GM03348 (cell line): Measurements from ENCODE around the gene CEP112.

Source experiments
- DNase-seq: peaks from one replicate; pipeline ENCODE4 v3.0.0; 2012; ENCODE audit warnings: low spot score

CEP112 gene

DNA sequence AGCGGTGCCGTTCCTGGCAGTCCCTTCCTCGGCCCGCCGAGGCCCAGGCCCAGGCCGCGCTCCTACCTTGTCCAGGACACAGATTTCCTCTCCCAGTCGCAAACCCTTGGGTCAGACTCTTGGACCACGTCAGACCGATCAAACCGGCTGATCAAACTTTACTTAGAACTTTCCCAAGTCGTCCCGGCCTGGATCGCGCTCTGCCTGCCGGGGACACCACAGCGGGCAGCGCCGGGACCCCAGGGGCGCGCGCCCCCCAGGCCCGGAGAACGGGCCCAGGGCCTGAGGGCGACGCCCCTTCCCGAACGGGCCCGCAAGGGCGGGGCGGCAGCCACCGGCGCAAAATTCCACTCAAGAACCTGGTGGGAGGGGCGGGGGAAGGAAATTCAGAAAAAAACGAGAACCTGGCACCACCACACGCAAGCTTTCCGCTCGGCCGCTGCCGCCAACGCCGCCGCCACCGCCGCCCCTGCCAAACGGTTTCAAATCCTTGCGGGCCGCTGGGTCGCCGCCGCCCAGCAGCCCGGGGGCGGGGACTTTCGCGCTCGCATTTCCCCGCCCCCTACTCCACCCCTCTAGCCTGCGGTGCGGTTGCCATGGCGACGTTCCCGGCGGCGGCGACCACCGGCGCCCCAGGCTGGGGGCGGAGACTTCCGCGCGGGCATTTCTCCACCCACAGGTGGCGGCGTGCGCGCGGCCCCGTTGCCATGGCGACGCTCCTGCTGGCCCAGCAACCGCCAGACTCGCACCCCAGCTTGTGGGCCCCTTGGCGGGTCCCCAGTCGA, at the start of gene CEP112:
CEP112 (minus strand) TSS at position 541 of the 785 bp plus-strand sequence.
- peak; percentile 94 for DNase-seq

DNA sequence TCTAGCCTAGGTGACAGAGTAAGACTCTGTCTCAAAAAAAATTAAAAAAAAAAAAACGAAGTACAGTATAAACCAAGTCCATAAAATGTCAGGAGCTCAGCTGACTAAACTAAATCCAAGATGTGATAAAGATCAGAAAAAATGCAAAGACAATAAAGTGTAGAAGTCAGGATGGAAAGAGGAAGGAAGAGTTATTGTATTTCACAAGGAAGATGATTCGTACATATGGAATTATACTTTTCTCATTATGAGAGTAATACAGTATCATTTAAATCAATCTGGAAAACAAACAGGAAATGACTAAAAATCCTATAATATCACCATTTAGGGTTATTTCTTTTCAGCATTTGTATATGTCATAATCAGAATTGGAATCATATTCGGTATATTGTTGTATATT, 48.7 kb upstream of the CEP112 start:
- no peak for DNase-seq

DNA sequence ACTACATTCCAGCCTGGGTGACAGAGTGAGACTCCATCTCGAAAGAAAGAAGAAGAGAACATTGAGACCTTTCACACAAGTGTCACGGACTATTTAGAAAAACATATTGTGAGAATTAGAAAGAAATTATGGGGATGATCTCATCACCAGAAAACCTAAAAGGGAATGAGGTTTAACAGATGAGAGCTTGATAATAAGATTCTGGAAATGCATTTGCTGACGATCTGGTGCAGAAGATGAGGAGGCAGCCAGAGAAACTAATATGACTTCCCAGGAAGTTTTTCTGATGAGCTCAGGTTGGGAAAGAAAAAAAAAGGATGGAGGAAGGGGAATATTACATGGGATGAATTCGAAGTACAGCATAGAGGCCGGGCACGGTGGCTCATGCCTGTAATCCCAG, 48.1 kb upstream of the CEP112 start:
- DNase-seq = no peak

DNA sequence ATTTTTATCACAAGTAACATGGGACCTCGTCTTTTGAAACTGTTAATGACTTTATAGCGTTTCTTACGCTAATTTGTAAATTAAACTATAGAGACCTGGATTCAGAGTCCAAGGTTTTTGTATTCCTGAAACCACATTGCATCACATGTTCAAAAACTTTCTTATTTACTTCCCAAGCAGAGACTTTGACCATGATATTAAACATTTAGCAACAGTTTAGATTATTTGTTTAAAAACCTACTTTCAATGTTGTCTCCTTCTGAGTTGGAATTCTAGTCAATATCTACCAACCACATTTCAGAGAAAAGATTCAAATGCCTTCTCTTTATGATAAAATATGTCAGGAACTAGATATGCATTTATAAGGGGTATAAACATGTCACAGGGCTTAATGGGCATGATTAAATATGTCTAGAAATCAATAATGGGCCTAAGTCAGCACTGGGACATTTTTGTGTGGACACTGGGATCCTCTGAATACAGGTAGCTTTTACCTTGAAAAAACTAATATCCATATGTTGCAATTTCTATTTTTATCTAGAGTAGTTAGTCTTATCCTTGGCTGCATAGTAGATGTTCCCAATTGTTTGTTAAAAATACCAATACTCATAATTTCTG, 43.6 kb upstream of the CEP112 start:
- DNase-seq = no peak

- no peak for DNase-seq
These were observed 42.7 kb upstream of the CEP112 start for GRCh38 chr17:66234611-66235010.

DNA sequence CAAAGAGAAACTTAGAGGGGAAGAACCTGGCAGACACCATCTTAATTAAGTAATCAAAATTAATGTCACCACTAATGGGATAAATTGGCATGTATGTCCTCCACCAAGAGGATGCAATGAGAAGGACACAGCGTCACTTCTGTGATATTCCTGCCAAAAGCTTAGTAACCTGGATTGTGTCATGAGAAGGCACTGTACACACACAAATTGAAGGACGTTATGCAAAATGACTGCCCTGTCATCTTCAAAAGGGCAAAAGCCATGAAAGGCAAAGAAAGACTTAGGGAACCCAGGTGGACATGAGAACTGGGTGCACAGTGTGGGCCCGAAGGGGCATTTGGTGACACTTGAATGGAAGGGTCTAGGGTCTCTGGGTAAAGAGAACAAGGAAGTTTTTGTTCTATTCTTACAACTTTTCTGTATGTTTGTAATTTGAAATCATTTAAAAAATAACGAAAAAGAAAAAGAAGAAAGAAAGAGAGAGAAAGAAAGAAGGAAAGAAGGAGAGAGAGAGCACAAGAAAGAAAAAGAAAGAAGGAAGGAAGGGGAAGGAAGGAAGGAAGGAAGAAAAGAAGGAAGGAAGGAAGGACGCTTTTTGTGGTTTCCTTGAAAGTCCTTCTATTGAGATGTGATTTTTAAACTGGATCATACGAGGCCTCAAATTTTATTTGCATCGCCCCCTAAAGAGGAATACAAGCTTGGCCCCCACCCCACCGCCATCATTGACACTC, 41.3 kb upstream of the CEP112 start:
- no peak for DNase-seq

- DNase-seq = no peak
These were observed 39.1 kb upstream of the CEP112 start for GRCh38 chr17:66230922-66231591.

DNA sequence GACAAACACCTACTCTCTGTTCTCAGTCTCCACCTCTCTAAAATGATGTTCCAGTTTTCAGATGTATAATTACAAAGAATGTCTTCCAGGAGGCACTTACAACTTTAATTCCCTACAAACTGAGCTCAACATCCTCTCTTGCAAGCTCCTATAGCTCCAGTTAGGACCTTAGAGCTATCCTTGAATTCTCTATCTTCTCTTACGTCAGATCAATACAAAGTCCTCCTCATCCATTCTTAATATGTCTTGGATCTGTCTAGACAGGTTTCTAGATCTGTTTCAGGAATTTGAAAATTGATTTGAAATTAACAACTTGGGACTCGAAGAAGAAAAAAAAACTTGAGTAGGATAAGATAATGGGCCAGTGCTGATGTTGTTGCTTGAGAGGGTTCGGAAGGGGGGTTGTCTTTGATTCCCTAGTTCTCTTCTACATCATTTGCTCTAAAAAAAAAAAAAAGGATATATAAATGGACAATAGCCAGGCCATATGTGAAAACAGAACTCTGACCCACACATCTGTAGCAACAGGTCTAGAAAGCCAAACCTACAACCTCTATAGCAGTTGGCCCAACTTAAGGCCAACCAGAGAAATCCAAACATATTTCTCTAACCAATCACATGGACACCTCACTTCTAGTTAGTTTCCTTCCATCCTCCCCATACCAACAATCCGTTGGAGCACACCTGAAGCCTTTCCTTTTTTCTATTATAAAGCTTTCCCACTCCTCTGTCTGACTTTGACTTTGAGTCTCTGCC, 38.0 kb upstream of the CEP112 start:
- DNase-seq = no peak

DNA sequence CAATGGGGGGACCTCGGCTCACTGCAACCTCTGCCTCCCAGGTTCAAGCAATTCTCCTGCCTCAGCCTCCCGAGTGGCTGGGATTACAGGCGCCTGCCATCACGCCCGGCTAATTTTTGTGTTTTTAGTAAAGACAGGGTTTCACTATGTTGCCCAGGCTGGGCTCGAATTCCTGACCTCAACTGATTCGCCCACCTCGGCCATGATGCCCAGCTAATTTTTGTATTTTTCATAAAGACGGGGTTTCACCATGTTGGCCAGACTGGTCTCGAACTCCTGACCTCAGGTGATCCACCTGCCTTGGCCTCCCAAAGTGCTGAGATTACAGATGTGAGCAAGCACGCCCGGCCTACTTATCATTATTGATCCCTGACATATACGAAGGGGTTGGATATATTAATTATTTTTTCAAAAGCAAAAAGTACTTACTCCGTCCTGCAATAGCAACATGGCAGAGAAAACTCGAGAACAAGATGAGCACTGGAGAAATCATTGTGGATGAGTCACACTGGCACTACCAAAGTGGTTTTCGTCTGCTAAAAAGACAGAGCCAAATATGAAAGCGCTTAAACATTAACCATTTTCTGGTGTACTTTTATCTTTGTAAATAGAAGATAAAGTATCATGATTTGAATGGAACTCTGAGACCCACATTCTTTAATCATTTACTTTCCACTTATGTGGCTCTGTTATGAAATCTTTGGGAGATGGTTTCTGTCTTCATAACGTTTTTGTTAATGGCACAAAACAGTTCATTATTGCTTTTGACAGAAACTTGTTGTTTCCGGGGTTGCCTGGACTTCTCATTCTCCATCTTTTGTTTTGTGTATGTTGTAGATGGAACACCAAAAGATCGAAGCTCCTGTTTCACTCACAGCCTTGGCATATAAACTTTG, 37.2 kb upstream of the CEP112 start, which contains the start of gene APOH:
APOH (minus strand) TSS at position 529 of the 896 bp plus-strand sequence; CDS start at position 493, 36 bp downstream.
- no peak for DNase-seq

GRCh38 chr17:66227212-66228045, 35.5 kb upstream of the CEP112 start:
- no peak for DNase-seq

DNA sequence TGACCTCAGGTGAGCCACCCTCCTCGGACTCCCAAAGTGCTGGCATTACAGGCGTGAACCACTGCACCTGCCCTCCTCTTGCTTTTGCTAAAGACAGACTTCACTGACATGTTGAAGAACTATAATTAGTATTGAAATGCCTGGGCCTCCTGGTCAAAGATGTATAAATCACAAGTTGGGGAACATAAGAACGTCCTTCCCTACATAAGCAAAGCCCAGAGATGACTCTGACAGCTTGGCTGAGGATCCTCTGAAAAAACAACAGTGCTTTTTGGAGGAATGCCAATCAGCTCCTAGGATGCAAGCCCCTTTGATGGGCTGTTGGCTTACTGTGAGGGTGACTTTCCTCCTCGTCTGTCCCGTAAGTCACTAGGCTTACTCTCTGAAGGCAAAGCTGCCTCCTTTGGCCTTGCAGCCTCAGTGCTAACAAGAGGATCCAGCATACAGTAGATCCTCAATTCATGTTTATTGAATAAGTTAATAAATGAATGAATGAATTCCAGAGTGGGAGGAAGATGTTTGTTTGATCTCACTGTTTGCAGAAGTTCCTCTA, 30.9 kb upstream of the CEP112 start:
- no peak for DNase-seq

DNA sequence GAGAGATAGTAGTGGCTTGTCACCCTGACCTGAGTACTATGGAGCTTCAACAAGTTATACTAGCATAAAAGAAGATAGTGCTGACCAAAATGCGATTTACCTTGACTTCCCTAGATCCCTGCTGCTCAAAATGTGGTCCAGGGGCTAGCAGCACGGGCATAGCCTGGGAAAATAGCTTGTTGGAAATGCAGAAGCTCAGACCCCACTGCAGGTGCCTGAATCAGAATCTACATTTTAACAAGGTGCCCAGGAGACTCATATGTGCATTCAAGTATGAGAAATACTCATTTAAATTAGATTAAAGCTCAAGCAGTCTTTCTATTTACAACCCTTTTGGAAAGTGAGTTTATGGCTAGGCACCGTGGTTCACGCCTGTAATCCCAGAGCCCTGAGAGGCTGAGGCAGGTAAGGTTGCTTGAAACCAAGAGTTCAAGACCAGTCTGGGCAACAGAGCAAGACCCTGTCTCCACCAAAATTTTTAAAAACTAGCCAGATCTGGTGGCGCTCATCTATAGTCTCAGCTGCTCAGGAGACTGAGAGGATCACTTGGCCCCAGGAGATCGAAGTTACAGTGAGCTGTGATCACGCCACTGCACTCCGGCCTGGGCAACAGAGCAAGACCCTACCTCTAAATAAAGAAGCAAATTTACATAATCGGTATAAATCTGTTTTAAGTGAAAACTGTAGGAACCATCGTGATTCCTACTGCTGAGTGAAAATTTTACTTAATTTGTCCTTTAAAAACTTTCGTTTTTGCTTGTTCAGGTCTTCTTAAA, 30.0 kb upstream of the CEP112 start:
- DNase-seq = no peak

DNA sequence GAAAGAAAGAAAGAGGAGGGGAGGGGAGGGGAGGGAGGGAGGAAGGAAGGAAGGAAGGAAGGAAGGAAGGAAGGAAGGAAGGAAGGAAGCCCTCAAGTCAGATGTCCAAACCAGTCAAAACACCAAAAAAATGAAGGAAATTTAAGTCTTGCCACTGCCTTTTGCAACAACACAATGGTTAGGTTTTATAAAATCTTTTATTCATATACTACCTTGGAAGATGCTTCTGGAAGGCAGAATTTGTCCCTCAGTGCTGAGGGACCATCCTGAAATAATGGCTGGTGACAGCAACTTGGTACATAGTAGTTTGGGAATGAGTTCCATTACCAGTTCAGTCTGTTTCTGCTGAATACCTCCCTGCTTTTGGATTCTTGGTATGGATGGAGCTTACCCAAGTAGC, 29.4 kb upstream of the CEP112 start:
- DNase-seq = no peak

DNA sequence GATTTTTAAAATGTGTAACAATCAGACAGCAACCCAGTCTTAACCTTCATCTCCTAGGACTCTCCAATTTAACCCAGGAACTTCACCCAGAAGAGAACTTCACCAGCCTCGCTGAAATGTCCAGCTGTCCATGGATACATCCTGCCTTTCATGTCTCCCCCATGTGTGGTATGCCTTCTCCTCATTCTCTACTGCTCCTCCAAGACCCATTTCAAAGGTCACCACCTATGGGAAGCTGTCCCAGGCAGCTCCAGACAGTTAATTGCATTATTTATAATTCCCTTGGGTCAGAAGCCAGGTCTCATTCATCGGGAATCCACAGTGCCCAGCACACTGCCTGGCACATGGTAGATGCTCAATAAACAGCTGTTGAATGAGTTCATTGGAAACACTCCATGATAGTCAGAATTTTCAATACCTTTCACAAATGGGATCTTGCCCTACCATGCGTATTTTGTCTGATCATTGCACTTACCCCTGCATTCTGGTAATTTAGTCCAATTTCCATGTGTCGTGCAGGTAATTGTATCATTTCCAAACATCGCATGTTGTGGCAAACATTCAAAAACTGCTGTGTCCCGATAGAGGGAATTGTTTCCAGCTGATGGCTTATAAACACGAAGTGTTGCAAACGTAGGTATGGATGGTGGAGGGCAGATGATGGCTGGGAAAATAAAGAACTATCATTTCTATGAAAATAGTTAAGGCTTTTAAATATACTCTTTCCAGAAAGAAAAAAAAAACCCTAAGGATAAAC, 28.3 kb upstream of the CEP112 start:
- no peak for DNase-seq

DNA sequence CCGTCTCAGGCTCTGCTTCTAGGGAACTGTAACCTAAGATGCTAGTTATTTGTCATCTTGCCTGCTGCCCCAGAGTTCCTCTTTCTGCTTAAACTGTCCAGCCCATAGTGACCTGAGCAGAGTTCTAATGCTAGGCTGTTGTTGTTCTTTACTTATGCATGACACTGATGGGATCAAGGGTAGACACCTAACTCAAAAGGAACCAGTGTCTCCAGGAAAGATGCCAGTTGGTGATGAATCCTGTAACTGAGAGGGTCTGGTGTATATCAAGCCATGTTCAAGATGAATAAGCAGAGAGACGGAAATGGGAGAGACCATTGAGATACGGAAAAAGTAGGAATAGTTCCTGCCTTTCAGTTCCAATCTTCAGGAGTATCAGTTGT, 23.6 kb upstream of the CEP112 start:
- no peak for DNase-seq

- DNase-seq = no peak
These were observed 23.1 kb upstream of the CEP112 start for GRCh38 chr17:66214884-66215528.

DNA sequence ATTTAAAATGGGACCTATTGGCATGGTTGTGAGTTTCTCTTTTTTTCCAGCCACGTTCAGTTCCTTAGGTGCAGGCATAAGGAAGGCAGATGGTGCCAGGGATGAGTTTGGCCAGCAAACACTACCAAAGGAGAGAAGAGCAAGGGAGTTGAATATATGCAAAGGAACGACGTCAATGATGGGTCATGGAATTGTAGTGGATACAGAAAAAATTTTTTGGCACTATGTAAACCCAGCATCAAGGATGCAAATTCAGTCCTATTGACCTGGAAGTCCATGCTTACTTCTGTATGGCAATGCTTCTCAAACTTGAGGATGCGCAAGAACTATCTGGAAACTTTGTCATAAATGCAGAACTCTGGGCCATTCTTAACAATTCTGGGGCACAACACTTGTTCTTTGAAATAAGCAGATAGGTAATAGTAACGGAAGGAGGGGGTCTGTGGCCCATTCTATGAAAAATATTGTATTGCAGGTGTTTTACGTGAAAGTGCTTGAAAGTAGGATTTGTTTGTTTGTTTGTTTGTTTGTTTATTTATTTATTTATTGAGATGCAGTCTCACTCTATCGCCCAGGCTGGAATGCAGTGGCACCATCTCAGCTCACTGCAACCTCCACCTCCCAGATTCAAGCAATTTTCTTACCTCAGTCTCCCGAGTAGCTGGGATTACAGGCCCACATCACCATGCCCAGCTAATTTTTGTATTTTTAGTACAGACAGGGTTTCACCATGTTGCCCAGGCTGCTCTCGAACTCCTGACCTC, 19.3 kb upstream of the CEP112 start:
- no peak for DNase-seq
